ENCODE results near the gene VPS41. TPM values are rescaled to one million over a fixed set of nuclear protein-coding genes. Genes with fewer than 3 reads are reported as not detected.

The VPS41 gene
- total RNA-seq, 1 donor from 2014 or later = 30.9 TPM

DNA sequence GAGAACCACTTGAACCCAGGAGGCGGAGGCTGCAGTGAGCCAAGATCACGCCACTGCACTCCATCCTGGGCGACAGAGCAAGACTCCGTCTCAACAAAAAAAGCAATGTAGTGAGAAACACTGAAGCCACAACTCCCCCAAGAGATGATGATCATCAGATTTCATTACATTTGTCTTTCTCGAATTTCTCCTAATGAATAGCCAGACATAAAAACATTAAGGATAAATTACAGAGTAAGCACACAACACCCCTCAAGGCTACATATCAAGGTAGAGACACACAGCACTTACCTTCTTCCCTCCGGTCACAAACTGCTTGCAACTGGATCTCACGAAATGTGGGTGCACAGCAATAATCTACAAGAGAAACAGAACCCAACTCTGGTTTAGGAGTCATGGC is 91.5 kb downstream of the VPS41 start:
- DNase-seq (ENCODE audit: low read depth in 2 of 2) = no peak

DNA sequence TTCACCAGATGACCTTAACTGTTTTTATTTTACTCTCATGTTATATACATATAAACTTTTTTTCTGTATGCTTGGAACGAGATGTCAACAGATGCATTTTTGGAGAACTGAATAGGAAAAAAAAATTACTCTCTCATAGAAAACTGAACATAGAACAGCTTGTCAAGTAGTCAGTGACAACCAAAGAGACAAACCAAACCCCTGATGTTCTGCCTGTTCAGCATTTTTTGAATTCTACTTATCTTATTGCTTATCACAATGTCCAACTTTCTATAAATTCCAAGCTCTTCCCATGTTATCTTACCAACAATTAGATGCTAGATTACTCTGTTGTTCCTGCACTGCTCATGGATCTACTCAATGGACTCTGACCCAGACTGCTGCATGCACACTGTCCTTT is 95.2 kb downstream of the VPS41 start:
- DNase-seq (ENCODE audit: low read depth in 2 of 2) = no peak

DNA sequence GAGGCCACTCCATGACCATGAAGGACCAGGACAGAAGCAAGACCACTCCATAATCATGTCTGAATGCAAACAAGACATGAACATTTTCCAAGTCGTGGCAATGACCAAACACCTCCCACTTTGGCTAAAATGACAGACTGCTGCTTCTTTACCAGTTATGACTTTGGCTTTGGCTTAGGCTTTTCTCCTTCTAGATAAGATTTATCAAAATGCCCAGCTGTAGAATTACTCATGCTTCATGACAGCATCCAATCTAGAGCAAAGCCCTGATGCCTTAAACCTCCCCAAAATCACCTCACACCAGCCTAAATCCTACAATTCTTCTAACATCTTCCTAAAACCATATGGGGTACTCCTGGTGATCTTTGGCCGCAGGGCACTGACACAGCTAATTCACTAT is 102.1 kb downstream of the VPS41 start:
- no peak for DNase-seq (ENCODE audit: low read depth in 2 of 2)

DNA sequence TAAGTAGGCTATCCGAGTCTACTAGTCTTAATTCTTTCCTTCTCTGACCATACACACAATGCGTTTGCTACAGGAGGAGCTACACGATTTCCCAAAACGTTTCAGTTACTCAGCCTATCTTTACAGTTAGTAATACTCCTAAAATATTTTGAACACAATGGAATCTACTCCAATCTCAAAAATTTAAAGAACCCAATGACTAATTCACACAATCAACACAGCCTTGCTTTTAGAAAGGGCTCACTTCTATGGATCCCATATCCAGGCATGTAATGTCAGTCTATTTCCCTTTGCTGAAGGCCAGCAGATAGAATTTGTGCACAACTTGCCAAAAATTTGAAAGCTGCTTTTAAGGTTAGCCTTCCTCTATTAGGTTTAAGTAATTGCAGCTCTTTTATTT is 107.2 kb downstream of the VPS41 start:
- DNase-seq (ENCODE audit: low read depth in 2 of 2) = no peak

GRCh38 chr7:38798552-38799267 is 110.3 kb downstream of the VPS41 start:
- no peak for DNase-seq (ENCODE audit: low read depth in 2 of 2)

DNA sequence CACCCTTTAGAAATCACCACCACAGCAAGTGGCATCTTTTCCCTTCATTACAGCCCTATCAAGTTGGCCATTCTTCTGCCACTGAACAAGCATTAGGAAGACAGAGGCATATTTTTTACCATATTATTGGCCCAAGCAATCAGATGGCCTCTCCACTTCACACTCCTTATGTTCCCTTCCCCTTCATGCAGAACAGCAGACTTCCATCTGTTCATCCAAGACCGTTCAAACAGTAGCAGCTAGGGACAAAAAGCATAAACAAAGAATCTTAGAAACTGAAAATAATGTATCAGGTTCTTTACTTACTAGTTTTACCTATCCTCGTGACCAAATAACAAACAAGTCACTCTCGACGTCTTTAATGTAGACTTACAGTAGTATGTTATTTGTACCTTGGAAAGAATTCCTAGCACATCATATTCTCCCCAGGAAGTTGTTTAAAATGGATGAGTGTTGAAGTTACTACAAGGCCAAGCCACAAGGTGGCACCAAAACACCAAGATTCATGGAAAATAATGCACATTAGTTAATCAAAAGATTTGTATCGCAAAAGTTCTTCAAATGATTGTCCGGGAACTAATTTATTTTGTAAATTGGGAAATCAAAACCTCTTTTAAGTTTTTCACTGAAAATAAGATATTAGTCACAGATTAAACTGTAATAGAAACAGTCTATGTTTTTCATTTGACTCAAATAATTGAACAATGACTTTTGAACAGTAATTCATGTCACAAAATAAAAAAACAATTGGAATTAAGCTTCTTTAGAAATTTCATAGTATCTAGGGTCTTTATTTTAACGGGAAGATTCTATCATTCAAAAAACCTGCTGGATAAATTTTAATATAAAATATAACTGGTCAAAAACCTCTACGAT is 112.1 kb downstream of the VPS41 start:
- peak; percentile 43 to 69 for DNase-seq (ENCODE audit: low read depth in 2 of 2)

GRCh38 chr7:38795593-38795992 is 113.4 kb downstream of the VPS41 start:
- DNase-seq (ENCODE audit: low read depth in 2 of 2) = no peak

DNA sequence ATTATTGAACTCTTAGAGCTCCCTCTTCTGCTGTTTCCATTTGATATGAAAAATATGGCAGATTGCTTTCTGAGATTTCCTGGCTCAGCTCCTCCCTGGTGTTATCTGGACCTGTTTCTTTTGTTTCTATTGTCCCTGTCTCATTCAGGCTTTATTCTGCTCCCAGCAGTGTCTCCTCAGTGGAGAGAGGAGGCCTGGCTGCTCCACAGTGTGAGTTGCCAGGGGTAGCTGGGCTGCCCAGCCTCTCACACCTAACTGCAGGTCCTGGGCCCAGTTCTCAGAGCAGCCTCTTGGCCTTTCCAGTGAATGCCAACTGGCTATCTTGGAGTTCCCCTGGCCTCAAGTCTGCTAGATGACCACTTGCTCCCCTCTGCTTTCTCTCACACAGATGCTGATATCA is 127.0 kb downstream of the VPS41 start:
- DNase-seq (ENCODE audit: low read depth in 2 of 2) = no peak

DNA sequence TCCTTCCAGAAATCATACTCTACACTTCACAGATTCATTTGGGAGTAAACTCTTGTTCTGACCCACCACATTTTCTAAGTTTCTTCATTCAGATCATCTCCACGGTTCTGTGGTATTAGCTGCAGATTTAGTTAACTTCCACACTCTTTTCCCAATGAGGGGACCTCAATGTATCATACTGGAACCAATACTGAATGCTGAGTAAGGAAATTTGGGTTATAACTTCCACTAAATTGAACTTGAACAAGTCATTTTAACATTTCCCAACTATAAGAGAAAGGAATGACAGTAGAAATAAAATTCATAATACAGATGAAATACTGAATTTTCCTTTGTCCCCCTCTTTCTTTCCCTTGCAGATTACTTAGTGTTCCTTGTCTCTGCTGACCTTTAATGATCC is 131.4 kb downstream of the VPS41 start:
- no peak for DNase-seq (ENCODE audit: low read depth in 2 of 2)

- no peak for DNase-seq (ENCODE audit: low read depth in 2 of 2)
Observed at GRCh38 chr7:38775506-38776175, 133.3 kb downstream of the VPS41 start.

DNA sequence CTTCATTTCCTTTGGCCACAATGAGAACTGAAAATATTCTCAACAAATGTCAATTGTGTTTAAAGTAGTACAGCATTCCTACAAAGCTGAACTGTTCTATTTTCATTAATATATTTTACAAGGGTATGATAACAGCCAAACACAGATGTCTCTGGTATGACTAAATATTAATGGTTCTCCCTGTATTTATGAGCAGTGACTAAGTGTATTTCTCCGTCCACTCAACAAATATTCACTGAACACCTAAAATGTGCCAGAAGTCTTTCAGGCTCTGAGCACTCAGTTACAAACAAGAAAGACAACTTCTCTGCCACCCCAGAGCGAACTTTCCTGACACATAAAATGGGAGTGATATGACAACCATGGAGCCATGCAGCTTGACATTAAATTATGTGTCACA is 135.6 kb downstream of the VPS41 start:
- DNase-seq (ENCODE audit: low read depth in 2 of 2) = no peak

DNA sequence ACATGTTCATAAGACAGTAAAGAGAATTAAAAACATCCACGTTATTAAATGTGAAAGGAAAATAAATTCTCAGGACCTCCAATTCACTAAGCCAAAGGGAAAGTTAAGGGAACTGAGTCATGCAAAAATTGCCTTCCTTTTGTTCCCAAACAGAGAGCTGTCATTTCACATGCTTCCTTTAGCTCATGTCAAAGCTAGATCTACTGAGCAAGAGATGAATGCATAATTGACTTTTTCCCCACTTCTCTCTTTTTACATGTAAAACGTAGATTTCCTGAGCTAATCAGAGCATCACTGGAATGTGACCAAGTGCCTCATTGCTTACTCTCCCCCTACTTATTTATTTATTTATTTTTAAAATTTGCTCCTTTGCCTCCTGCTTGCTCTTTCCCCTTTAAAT is 148.8 kb downstream of the VPS41 start:
- DNase-seq (ENCODE audit: low read depth in 2 of 2) = peak; percentile 36 to 60

DNA sequence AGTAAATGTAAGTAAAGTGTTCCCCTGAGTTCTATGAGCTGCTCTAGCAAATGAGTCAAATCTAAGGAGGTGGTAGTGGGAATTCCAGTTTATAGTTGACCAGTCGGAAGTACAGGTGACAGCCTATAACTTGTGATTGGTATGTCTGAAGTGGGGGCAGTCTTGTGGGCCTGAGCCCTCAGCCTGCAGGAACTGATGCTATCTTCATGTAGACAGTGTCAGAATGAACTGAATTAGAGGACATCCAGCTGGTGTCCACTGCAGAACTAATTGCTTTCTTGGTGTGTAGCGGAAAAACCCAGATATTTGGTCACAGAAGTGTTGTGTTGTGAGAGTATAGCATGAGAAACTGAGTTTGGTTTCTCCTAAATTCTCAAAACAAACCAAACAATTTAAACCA is 150.0 kb downstream of the VPS41 start:
- DNase-seq (ENCODE audit: low read depth in 2 of 2) = no peak

DNA sequence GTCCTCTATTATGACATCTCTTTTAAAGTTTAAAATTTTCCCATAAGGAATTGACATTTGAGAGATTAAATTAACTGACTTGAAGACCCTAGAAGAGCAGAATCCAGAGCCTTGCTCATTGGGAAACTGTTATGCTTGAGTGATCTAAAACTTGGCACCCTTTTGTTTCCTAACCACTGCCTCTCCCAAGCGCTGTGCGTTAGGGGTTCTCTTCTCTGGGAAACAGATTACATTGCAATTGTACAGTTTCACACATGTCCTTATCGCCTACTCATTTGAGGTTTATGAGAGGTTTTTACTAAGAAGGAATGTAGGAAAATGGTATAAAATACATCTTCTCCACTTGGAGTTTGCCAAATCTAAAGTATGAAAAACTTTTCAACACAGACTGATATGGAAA is 151.1 kb downstream of the VPS41 start:
- DNase-seq (ENCODE audit: low read depth in 2 of 2) = no peak

DNA sequence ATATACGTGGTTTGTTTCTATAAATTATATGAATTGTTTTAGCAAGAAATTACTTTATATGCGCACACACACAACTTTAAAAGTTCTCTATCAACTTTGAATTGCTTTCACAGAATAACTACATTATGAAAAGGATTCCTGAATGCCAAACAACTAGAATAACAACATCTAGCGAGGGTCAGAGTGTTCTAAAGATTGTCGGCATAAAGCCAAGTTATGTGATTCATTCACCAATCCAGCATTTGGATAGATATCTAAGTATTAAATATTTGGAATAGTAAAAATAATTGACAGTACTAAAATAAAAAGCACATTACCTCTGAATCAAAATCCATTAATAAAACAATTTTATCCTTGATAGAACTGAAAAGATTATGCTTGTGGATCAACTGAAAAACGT is 152.5 kb downstream of the VPS41 start:
- DNase-seq (ENCODE audit: low read depth in 2 of 2) = peak in 1 of 2 donors; percentile 9

GRCh38 chr7:38753347-38753746 is 155.6 kb downstream of the VPS41 start:
- no peak for DNase-seq (ENCODE audit: low read depth in 2 of 2)

DNA sequence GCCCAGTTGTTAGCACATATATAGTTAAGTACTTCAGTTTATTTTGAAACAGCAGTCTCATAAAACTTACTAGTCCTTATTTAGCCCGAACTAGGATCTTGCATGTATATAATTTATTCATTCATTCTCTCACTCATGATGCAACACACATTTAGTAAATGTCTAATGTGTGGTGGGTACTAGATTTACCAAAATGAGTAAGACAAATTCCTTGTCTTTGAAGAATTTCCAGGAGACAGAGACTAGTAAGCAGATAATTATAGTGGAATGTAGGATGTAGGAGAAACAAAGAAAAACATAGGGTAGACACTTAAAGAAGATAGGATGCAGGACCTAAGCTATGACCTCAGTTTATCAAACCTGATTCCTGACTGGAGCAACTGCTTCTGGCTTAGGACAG is 157.6 kb downstream of the VPS41 start:
- DNase-seq (ENCODE audit: low read depth in 2 of 2) = no peak

DNA sequence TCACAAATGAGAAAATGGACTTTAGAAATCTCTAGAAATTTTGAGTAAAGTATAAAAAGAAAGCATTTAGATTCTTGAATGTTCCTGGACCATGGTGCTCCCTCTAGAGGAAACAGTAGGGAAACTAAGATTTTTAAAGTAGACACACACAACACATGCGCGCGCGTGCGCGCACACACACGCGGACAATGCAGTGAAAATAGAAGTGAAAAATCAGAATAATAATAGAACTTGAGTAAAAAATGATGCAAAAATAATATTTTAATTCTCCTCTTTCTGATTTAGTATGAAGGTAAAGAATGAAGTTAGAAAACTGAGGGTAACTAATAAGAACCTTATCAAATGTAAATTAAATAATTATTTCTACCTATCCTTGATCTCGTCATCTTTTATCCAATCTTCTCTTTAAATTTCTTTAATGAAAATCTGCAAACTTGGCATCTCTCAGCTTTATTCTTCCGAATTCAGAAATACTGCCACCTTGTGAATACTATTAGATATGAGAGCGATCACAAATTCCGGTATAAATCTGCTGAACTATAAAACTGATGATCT is 160.9 kb downstream of the VPS41 start:
- DNase-seq (ENCODE audit: low read depth in 2 of 2) = no peak

DNA sequence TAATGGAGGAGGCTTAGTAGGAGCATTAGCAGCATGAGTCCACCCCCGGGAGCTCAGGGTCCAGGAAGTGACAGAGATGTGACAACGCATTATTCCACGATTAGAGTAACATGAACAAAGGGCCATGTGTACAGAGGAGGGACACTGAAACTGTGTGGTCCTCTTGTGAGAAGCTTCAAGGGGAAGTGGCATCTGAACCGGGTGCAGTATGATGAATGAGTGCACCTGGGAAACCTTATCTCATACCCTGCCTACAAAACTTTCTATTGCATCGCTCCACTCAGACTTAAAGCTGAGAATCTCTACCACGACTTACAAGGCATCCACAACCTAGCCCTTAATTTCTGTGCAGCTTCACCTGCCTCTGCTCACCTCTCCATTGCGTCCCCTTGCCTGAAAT is 162.6 kb downstream of the VPS41 start:
- no peak for DNase-seq (ENCODE audit: low read depth in 2 of 2)

GRCh38 chr7:38744746-38745145 is 164.2 kb downstream of the VPS41 start:
- DNase-seq (ENCODE audit: low read depth in 2 of 2) = no peak

DNA sequence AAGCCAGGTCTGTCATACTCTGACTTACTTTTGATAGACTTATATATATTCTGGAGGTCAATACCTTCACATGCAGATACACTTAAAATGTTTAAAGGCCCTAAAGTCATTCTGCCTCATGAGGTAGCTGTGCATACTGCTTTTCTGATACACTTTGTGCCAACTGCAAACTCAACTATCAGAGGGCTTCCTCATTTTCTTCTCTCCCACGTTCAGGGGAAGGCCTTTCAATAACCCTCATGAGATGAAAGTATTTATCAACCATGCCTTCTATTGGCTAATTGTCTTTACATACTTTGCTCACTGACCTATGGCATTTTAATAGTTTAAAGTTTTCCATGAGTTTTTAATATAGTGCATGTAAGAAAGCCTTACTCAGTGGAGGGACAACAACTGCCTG is 165.1 kb downstream of the VPS41 start:
- DNase-seq (ENCODE audit: low read depth in 2 of 2) = no peak

DNA sequence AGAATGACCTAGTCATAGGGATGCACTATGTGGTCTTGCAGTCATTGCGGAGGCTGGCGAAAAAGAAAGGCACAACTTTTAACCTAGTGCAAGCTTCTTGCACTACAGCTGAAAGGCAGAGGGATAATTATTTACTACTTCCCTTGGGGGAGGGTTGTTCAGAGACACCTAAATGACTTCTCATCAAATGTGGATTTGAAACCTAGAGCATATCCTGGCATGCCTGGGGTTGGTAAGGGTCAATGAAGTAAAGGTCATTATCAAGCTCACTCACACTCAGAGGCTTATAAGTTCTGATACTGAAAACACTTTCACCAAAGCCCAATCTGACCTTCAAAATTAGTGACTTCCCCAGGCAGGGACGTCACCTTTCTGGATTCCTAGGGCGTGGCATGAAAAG is 168.9 kb downstream of the VPS41 start:
- DNase-seq (ENCODE audit: low read depth in 2 of 2) = no peak
